Left forelimb (tissue), 1 donor: ENCODE measurements around the gene AARS2.

Experiments
- DNase-seq: peaks from one replicate; pipeline ENCODE4 v3.0.0-alpha.2; 2018; ENCODE audit warnings: low spot score

Gene AARS2

GRCh38 chr6:44275749-44276648 lies 37.1 kb downstream of the AARS2 start:
- no peak for DNase-seq

- no peak for DNase-seq
These were observed 37.8 kb downstream of the AARS2 start for GRCh38 chr6:44275271-44275748.

- no peak for DNase-seq
These were observed 39.5 kb downstream of the AARS2 start for GRCh38 chr6:44273617-44274016.

GRCh38 chr6:44272999-44273566 lies 40.1 kb downstream of the AARS2 start:
- DNase-seq: no peak

GRCh38 chr6:44272529-44272928 lies 40.6 kb downstream of the AARS2 start:
- no peak for DNase-seq

- no peak for DNase-seq
These were observed 41.2 kb downstream of the AARS2 start for GRCh38 chr6:44271914-44272313.

- no peak for DNase-seq
These were observed 41.8 kb downstream of the AARS2 start for GRCh38 chr6:44271406-44271723.

GRCh38 chr6:44270526-44271405 lies 42.4 kb downstream of the AARS2 start:
- DNase-seq: no peak

- no peak for DNase-seq
These were observed 43.1 kb downstream of the AARS2 start, which contains the start of gene TMEM151B for GRCh38 chr6:44269921-44270525. Gene TMEM151B (plus strand): TSS chr6:44270450. CDS start chr6:44270743, 293 bp downstream.

- DNase-seq: no peak
These were observed 43.8 kb downstream of the AARS2 start for GRCh38 chr6:44269178-44269920.

- DNase-seq: peak; percentile 78
These were observed 45.0 kb downstream of the AARS2 start for GRCh38 chr6:44268095-44268628.

- no peak for DNase-seq
These were observed 45.9 kb downstream of the AARS2 start for GRCh38 chr6:44267252-44267651.

- DNase-seq: no peak
These were observed 46.8 kb downstream of the AARS2 start for GRCh38 chr6:44266347-44266746.

GRCh38 chr6:44265722-44266233 lies 47.4 kb downstream of the AARS2 start:
- DNase-seq: no peak

- peak; percentile 96 for DNase-seq
These were observed 48.0 kb downstream of the AARS2 start, which contains the start of gene NFKBIE for GRCh38 chr6:44265007-44265721. Gene NFKBIE (minus strand): TSS chr6:44265551. CDS start chr6:44265346, 205 bp downstream.

GRCh38 chr6:44264154-44265006 lies 48.8 kb downstream of the AARS2 start:
- no peak for DNase-seq

- DNase-seq: no peak
These were observed 49.6 kb downstream of the AARS2 start for GRCh38 chr6:44263354-44264100.
